ENCODE measurements around the gene ZNF680.
"Not testable (repeated sequence)": the region's sequence is repeated elsewhere in the genome, so short reads cannot be mapped to it uniquely, and the experiment has no call there.

ZNF680 gene

GRCh38 chr7:64554188-64554587 lies 8.7 kb downstream of the ZNF680 start:
- DNase-seq: not testable (repeated sequence)

DNA sequence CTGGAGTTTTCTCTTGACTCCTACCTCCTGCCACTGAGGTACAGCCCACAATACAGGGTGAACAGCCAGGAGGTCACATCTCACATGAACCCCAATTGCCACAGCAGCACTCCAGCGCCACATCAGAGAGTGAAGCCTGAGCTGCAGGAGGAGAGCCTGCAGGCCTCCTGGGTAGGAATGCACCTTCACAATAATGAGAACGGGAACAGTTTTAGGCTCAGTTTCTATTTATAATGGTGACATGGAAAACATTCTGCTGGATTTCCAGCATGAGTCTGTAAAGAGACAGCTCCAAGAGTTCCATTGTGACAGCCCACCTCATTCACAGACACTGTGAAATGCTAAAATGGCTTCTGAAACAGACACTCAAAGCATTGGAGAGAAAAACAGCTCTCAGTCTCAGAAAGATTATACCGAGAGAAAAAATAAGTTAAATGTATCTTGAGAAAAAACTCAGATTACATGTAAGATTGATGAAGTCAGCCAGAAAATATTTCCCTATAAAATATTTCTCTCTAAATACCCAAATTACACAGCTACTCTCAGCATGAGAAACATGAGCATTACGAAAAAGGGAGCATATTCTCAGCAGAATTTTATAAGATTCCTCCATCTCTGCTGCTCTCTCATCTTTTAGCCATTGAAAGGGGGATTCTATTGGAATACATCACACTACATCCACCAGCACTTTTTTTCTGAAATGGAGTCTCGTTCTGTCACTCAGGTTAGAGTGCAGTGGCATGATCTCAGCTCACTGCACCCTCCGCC lies 11.3 kb downstream of the ZNF680 start:
- no peak for DNase-seq

DNA sequence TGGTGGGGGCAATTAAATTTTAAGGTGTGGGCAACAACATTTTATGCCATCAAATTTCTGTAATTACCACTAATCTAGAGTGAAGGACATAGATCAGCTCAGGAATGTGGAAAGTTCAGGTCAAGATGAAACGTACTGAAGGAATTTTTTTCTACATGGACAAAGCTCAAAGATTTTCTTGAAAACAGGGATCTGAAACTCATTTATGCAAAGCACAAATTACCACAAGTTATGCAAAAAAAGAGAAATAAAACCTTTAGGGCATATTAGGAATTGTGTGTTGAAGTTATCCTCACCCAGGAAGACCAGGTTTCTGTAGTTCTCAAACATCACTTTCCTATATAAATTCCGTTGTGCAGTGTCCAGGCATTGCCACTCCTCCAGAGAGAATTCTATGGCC lies 18.9 kb downstream of the ZNF680 start:
- DNase-seq: no peak

DNA sequence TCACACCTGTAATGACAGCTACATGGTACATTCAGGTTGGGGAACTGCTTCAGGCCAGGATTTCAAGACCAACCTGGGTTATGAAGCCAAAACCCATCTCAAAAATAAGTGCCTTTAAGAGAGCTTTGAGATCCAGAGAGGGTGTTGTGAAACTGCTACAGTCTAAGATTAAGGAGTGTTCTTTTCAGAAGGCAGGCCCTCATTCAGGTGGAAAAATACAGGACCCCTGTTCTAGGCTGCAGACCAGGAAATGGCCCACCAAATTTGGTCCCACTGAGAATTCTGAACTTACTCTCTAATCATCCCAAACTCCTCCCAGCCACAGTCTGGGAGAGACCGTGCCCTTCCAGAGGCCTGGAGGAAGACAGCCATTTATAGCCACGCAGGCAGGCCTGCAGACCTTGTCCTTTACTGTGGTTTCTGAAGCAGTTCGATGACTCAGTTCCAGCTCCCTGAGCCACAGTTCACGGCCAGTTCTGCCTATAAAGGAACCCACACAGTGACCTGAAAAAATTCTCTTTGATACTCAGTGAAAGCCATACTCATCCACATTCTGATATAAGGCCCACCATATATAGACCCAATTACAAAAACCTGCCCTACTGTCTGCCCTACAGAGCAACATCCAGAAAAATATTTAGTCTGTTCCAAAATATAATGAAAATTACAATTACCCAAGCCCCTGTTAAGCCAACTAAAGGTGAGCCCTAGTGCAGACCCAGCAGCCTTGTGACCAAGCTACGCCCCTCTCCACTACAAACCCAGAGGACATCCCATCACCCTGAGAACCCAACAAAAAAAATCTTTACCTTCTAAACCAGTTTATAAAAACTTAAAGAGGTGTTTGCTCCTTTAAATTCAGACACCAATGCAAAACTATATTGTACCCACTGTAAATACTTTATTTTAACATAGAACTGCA lies 21.2 kb downstream of the ZNF680 start:
- no peak for DNase-seq

- DNase-seq: no peak
Measured at GRCh38 chr7:64533756-64534155, 29.1 kb downstream of the ZNF680 start.

GRCh38 chr7:64528770-64529169 lies 34.1 kb downstream of the ZNF680 start:
- DNase-seq: no peak

- no peak for DNase-seq
Measured at GRCh38 chr7:64521409-64521984, 41.4 kb downstream of the ZNF680 start.

DNA sequence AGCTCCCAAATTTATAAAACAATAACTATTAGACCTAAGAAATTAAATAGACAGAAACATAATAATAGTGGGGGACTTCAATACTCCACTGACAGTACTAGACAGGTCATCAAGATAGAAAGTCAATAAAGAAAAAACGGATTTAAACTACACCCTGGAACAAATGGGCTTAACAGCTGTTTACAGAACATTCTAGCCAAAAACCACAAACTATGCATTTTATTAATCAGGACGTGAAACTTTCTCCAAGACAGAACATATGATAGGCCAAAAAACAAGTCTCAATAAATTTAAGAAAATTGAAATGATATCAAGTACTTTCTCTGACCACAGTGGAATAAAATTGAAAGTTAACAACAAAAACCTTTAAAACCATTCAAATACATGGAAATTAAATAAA lies 46.4 kb downstream of the ZNF680 start:
- DNase-seq: no peak

DNA sequence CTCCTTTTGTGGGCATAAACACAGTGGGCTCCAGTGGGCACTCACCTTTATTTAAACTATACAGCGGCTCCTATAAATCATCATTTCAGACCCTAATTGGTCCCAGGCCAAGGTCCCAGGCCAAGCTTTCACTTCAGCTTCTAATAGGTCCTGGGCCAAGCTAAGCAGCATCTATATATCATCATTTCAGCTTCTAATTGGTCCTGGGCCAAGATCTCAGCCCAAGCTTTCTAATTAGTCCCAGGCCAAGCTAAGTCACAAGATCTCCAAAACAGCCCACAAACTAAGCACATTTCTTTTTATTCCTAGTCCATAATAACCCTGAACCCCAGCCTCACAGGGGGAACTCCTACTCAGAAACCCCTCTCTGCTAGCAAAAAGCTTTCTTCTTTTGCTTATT lies 47.1 kb downstream of the ZNF680 start:
- no peak for DNase-seq

DNA sequence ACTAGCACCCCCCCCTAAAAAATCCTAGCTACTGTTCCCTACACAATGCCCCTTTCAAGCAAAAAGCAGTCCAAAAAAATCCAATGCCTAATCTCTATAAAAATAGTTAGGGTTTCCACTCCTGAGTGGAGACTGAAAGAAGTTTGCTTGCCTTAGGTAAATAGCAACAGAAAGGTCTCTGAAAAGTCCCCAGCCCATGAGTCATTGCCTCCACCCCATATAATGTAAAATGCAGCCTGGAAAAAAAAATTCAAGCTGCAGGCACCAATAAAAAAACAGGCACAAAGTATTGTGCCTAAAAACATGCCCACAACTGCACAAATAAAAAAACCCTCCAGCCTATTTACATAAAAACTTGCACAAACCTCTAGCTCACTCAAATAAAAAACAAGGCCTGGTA lies 47.5 kb downstream of the ZNF680 start:
- DNase-seq: no peak

DNA sequence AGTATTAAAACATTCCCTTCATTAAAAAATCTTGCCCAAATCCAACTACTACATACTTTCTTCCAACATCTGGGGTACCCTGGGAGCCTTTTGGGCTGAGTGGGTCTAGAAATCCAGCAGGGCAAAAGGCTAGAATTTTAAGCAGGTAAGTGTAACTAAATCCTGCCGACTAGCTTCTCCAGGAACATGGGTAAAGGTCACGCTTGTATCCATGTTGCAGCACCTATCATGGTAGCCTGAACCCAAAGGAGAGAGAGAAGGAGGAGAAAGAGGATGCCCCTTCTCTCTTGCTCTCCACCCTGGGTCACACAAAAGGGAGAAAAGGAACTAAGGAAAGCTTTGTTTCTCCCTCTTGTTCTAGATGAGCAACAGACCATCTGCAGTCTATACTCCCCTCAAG lies 53.3 kb downstream of the ZNF680 start:
- DNase-seq: no peak

GRCh38 chr7:64504581-64505120 lies 58.2 kb downstream of the ZNF680 start:
- DNase-seq: no peak

DNA sequence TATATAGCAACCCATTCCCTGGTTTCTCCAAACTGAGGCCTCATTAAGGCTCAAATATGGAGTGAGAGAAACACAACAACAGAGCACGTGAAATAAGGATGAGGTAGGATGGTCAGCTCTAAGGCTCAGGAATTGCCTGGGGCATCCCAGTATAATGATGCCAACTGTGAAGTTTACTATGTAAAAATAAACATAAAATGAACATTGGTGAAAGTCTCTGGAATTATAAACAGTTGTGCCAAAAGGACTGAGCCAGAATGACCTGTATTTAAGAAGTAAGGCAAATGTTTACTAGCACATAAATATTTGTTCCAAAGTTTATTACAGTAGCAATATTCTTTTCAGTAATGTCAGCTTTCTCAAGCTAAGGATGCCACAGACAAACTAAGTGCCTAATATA lies 64.6 kb downstream of the ZNF680 start:
- DNase-seq: no peak

DNA sequence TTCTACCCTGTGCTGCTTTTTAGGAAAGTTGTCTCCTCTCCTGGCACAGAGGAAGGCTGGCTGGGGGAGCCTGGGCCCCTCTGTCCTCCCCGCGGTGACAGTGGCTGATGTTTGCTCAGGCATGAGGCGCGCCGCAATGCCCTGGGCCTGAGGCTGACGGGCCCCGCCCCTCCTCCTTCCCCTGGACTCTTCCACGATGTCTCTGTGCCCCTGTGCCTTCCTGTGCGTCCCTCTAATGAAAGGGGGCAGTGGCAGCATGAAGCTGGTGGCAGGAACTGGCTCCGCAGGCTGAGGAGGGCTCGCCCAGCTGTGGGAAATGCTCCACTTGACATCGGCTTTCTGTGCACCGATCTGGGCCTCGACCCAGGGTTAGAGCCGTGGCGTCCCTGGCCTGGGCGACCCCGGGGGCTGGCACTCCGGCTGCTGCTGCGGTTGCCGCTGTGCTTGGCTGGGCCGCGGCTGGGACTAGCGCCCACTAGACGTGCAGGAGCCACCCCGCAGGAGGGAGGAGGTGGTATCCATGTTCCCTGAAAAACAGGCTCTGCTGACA lies 67.9 kb downstream of the ZNF680 start:
- no peak for DNase-seq

DNA sequence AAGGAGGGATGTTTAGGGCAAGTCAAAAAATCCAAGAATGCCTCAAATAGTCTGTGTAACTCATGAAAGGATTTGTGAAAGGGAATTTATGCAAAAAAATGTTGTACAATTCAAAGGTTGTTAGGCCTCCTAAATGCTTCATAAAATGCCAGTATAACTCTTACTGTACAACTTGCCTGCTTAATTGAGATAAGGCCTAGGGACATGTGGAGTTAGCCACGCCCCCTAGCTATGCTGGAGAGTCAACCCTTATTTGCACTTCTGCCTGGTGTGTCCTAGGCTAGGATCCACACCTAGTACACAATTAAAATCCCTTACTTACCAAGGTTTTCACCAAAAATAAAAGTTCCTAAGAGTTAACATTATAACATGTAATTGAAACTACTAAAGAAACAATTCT lies 77.2 kb downstream of the ZNF680 start:
- DNase-seq: no peak

All from CD4-positive, alpha-beta T cell treated with Interleukin-15 for 1 hour (primary cell).